UCSD-AML1 (cell line): ENCODE results near the gene SEMA6A.
A peak's percentile ranks its signal among the peaks of the same experiment; 100 is the strongest.

Source experiments
- DNase-seq: peaks from one replicate; lab custom pipeline; 2025; ENCODE audit not compliant: unreplicated experiment; lab: John Stamatoyannopoulos, UW

The SEMA6A gene

GRCh38 chr5:116442931-116443551 is 131.6 kb downstream of the SEMA6A start:
- no peak for DNase-seq

GRCh38 chr5:116442095-116442534 is 132.5 kb downstream of the SEMA6A start:
- DNase-seq, result no peak

GRCh38 chr5:116441223-116441622 is 133.4 kb downstream of the SEMA6A start:
- no peak for DNase-seq

GRCh38 chr5:116440457-116441001 is 134.1 kb downstream of the SEMA6A start:
- DNase-seq, result no peak

- no peak for DNase-seq
These were observed 134.7 kb downstream of the SEMA6A start for GRCh38 chr5:116439905-116440304.

- DNase-seq, result peak; percentile 21
These were observed 135.6 kb downstream of the SEMA6A start for GRCh38 chr5:116438979-116439554.

GRCh38 chr5:116437922-116438578 is 136.6 kb downstream of the SEMA6A start:
- no peak for DNase-seq

GRCh38 chr5:116437351-116437705 is 137.3 kb downstream of the SEMA6A start:
- no peak for DNase-seq

- no peak for DNase-seq
These were observed 137.8 kb downstream of the SEMA6A start for GRCh38 chr5:116436674-116437350.

- DNase-seq, result no peak
These were observed 145.7 kb downstream of the SEMA6A start for GRCh38 chr5:116428966-116429365.

GRCh38 chr5:116428413-116428812 is 146.2 kb downstream of the SEMA6A start:
- DNase-seq, result no peak

GRCh38 chr5:116424951-116425350 is 149.7 kb downstream of the SEMA6A start:
- DNase-seq, result no peak

- no peak for DNase-seq
These were observed 150.4 kb downstream of the SEMA6A start for GRCh38 chr5:116424258-116424615.

- DNase-seq, result no peak
These were observed 150.9 kb downstream of the SEMA6A start for GRCh38 chr5:116423587-116424257.

GRCh38 chr5:116423141-116423540 is 151.5 kb downstream of the SEMA6A start:
- DNase-seq, result no peak

GRCh38 chr5:116421080-116421629 is 153.5 kb downstream of the SEMA6A start:
- DNase-seq, result no peak

GRCh38 chr5:116420540-116420939 is 154.1 kb downstream of the SEMA6A start:
- DNase-seq, result peak; percentile 26

- DNase-seq, result no peak
These were observed 155.4 kb downstream of the SEMA6A start for GRCh38 chr5:116419258-116419657.

GRCh38 chr5:116418774-116419173 is 155.8 kb downstream of the SEMA6A start:
- DNase-seq, result no peak

GRCh38 chr5:116418016-116418415 is 156.6 kb downstream of the SEMA6A start:
- no peak for DNase-seq

GRCh38 chr5:116415989-116416388 is 158.6 kb downstream of the SEMA6A start:
- no peak for DNase-seq
